Activated CD4-positive, alpha-beta memory T cell treated with anti-CD3 and anti-CD28 coated beads for 36 hours (primary cell): ENCODE data around the gene CACNA1C. TPM values are rescaled to one million over a fixed set of nuclear protein-coding genes. Genes with fewer than 3 reads are reported as not detected.
"Not testable (repeated sequence)": the region's sequence is repeated elsewhere in the genome, so short reads cannot be mapped to it uniquely, and the experiment has no call there.

ENCODE experiments used
- CTCF ChIA-PET: fragments of 350-600 bp; sonication (Branson Sonifier 250); formaldehyde crosslinking; loops from one replicate; lab custom pipeline; 2021; ENCODE audit warnings: antibody characterized with exemption, inconsistent platforms; lab: Charles Lee
- POLR2A ChIA-PET: fragments of 350-600 bp; sonication (Branson Sonifier 250); formaldehyde crosslinking; loops from one replicate; lab custom pipeline; 2021; ENCODE audit warnings: antibody characterized with exemption; lab: Charles Lee
- DNase-seq: peaks from one replicate; pipeline ENCODE4 v3.0.0-alpha.2; 2020
- H3K27ac Mint-ChIP-seq: one replicate; pipeline ENCODE4 v1.8.0; 2021; ENCODE audit warnings: mixed read lengths
- H3K27me3 Mint-ChIP-seq: one replicate; pipeline ENCODE4 v1.8.0; 2021; ENCODE audit warnings: mixed read lengths
- H3K36me3 Mint-ChIP-seq: one replicate; pipeline ENCODE4 v1.8.0; 2021; ENCODE audit warnings: mixed read lengths
- H3K4me1 Mint-ChIP-seq: one replicate; pipeline ENCODE4 v1.8.0; 2021; ENCODE audit warnings: low read depth, mixed read lengths
- H3K4me3 Mint-ChIP-seq: one replicate; pipeline ENCODE4 v1.8.0; 2021; ENCODE audit warnings: mild to moderate bottlenecking, mixed read lengths
- H3K9me3 Mint-ChIP-seq: one replicate; pipeline ENCODE4 v1.8.0; 2021; ENCODE audit warnings: mixed read lengths
- intact Hi-C: fragments of 100-400 bp; cut with micrococcal nuclease; formaldehyde crosslinking; loops from one replicate; pipeline ENCODE4 v1.15.1; 2023
- total RNA-seq, 2 experiments: library from RNA; stranded (reverse); gene quantifications; one replicate each; pipeline ENCODE4 v1.2.3, GENCODE V29; 2021

Gene CACNA1C
- total RNA-seq, 2 experiments from 2014 or later, result 0.07 to 0.12 TPM

DNA sequence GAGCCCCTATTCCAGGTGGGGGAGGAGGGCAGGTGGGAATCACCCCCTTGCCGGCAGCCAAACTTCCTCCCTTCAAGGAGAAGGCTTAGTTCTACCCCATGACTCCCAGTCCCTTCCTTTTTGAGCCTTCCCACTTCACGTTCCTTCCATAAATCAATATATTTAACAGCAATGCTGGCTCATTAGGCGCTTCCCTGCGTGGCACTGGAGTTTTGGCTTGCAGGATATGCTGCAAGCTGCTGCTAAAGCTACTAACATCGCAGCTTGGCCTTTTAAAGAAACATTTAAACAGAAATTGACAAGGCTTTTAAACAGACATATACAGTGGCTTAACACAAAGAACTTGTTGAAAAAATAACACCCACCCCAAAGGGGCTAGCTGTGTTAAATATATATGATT, 434.0 kb downstream of the CACNA1C start:
- Mint-ChIP-seq H3K9me3 (no peaks in the 10 kb centered on the region), H3K27ac (no peak overlapping the region), H3K4me1 (no peaks in the 10 kb centered on the region), H3K36me3 (no peaks in the 10 kb centered on the region), H3K4me3 (no peak overlapping the region), H3K27me3 (peaks cover 1% of the 10 kb centered on the region)
- intact Hi-C loops, result no loop called here
- POLR2A ChIA-PET, result no interaction called here
- CTCF ChIA-PET, result no interaction called here
- no peak for DNase-seq

DNA sequence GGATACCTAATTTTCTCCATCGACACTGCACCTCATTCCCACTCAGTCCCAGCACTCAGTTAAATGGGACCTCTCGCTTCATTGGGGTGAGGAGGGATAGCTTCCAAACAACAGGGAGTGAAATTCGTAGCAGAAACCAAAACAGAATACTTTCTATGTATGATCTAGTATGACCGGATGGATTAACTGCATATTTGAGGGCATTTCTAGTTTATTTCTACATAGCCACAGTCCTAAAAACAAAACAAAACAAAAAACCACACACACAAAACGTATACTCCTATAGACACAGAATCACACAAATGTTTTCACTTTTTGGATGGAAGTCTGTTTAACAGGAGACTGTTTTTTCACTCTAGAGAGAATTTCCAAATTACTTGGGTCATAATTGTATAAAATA, 434.5 kb downstream of the CACNA1C start:
- no peak overlapping the region for H3K27ac Mint-ChIP-seq
- DNase-seq, result no peak
- H3K36me3 Mint-ChIP-seq, result no peaks in the 10 kb centered on the region
- H3K27me3 Mint-ChIP-seq, result peaks cover 1% of the 10 kb centered on the region
- intact Hi-C loops, result no loop called here
- ChIA-PET CTCF (no interaction called here), POLR2A (no interaction called here)
- H3K4me3 Mint-ChIP-seq, result no peak overlapping the region
- no peaks in the 10 kb centered on the region for H3K9me3 Mint-ChIP-seq
- H3K4me1 Mint-ChIP-seq, result no peaks in the 10 kb centered on the region

DNA sequence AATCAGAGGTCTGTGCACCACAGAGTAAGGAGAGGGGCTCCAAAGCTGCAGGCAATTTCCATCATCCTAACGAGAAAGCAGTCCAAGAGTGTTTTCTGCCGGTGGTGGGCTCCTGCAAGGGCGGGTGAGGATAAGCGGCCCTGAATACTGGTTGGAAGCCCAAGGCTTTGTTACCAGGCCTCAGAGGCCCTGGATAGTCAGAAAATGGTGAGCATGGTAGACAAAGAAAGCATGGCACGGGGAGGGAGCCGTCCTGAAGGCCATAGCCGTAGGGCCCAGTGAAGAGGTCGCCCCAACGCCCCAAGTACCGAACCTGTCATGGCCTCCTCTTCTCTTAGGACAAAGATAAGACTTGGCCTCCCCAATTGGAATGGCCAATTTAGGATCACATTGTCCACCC, 435.3 kb downstream of the CACNA1C start:
- intact Hi-C loops, result no loop called here
- DNase-seq, result no peak
- no peaks in the 10 kb centered on the region for H3K4me1 Mint-ChIP-seq
- H3K4me3 Mint-ChIP-seq, result no peak overlapping the region
- H3K9me3 Mint-ChIP-seq, result no peaks in the 10 kb centered on the region
- ChIA-PET CTCF (no interaction called here), POLR2A (no interaction called here)
- H3K27me3 Mint-ChIP-seq, result peaks cover 4% of the 10 kb centered on the region
- H3K27ac Mint-ChIP-seq, result no peak overlapping the region
- H3K36me3 Mint-ChIP-seq, result no peaks in the 10 kb centered on the region

DNA sequence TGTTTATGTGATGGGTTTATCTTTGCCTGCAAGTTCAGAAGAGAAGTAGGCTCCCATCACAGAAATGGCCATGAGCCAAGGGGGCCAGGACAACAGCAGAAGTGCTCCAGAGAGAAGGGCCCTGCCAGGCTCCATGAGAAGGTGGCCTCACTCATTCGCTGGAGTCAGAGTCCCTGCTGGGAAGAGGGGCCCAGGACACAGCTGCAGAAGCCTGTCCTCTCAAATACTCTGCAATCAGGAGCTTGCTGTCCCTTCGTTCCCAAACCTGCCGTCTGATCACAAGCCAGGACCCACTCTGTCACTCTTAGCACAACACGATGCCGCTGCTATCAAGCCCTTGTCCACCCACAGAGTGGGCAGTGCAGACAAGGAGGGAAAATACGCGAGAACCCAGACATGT, 435.8 kb downstream of the CACNA1C start:
- POLR2A ChIA-PET, result no interaction called here
- Mint-ChIP-seq H3K27ac (no peak overlapping the region), H3K36me3 (no peaks in the 10 kb centered on the region), H3K27me3 (peaks cover 8% of the 10 kb centered on the region), H3K9me3 (no peaks in the 10 kb centered on the region), H3K4me3 (no peak overlapping the region), H3K4me1 (no peaks in the 10 kb centered on the region)
- CTCF ChIA-PET, result no interaction called here
- no peak for DNase-seq
- intact Hi-C loops, result no loop called here

DNA sequence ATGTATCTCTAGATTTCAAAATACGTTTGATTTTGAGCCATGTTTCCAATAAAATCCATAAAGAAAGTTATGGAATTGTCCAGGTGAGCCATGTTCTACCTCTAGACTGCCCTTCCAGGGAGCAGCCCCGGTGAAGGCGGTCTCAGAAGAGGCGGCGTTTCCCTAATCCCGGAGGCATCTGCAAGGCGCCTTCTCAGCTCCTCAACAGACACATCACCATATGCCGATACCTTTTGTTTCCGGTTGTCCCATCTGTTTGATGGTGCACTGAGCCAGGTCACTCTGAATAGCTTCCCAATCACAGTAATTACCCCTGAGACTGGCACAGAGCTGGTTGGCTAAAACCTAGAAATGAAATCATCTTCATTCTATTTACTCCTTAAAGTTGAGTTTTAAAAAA, 436.5 kb downstream of the CACNA1C start:
- Mint-ChIP-seq H3K36me3 (no peaks in the 10 kb centered on the region), H3K4me1 (no peaks in the 10 kb centered on the region)

DNA sequence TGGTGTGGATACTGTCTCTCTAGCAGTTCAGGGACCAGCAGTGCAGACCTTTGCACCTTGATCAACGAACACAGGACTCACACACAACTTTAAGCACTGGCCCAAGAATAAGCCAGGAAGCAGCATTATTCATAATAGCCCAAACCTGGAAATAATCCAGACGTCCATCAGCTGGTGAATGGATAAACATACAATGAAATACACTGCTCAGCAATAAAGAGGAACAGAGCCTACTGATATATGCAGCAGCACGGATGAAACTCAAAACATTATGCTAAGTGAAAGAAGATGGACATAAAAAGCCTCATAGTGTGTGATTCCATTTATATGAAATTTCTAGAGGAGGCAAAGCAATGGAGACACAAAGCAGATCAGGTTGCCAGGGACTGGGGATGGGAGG, 438.0 kb downstream of the CACNA1C start:
- no peaks in the 10 kb centered on the region for H3K36me3 Mint-ChIP-seq
- H3K4me3 Mint-ChIP-seq, result no peak overlapping the region
- H3K4me1 Mint-ChIP-seq, result no peaks in the 10 kb centered on the region
- H3K27me3 Mint-ChIP-seq, result peaks cover 16% of the 10 kb centered on the region
- DNase-seq, result no peak
- intact Hi-C loops, result no loop called here
- ChIA-PET CTCF (no interaction called here), POLR2A (no interaction called here)
- no peaks in the 10 kb centered on the region for H3K9me3 Mint-ChIP-seq
- no peak overlapping the region for H3K27ac Mint-ChIP-seq

More for the DNA sequence above, 436.5 kb downstream of the CACNA1C start:
- ChIA-PET POLR2A (no interaction called here), CTCF (no interaction called here)
- H3K27me3 Mint-ChIP-seq, result peaks cover 9% of the 10 kb centered on the region
- intact Hi-C loops, result no loop called here
- no peak overlapping the region for H3K27ac Mint-ChIP-seq
- no peaks in the 10 kb centered on the region for H3K9me3 Mint-ChIP-seq
- no peak overlapping the region for H3K4me3 Mint-ChIP-seq
- DNase-seq, result no peak

DNA sequence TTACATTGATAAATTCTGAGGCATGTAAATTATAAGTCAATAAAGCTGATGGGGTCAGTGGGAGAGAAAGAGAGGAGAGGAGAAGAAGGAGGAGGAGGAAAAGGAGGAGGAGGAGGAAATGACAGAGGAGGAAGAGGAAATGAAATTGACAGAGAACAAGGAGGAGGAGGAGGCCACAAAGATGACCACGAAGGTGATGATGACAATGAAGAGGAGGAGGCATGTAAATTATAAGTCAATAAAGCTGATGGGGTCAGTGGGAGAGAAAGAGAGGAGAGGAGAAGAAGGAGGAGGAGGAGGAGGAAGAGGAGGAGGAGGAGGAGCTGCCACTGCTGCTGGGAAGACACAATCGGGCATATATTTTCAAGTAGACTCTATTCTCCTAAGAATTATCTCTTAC, 438.6 kb downstream of the CACNA1C start:
- intact Hi-C loops, CTCF ChIA-PET, H3K36me3 Mint-ChIP-seq, H3K4me1 Mint-ChIP-seq, H3K4me3 Mint-ChIP-seq, H3K9me3 Mint-ChIP-seq, DNase-seq, H3K27ac Mint-ChIP-seq, POLR2A ChIA-PET: not testable (repeated sequence)
- peaks cover 17% of the 10 kb centered on the region for H3K27me3 Mint-ChIP-seq

DNA sequence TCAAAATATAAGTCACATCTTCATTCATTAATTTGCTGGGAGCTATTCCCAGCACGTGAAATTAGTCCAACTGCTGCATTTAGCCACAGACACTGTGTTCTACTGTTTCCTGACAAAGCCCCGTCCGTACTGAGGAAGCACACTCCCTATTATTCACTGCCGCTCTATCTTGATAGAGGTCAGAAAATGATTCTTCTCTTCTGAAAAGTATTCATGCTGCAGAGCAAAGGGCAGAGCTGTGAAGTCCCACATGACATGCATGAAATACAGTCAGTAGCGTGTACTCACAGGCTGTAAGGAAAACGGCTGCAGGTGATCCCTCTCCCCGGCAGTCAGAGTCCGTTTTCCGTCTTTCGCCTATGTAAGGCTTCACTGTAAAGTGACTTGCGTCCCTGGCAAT, 439.4 kb downstream of the CACNA1C start:
- Mint-ChIP-seq H3K36me3 (no peaks in the 10 kb centered on the region), H3K27ac (no peak overlapping the region), H3K4me1 (no peaks in the 10 kb centered on the region), H3K4me3 (no peak overlapping the region), H3K9me3 (no peaks in the 10 kb centered on the region), H3K27me3 (peaks cover 17% of the 10 kb centered on the region)
- ChIA-PET CTCF (no interaction called here), POLR2A (no interaction called here)
- DNase-seq, result no peak
- intact Hi-C loops, result no loop called here

DNA sequence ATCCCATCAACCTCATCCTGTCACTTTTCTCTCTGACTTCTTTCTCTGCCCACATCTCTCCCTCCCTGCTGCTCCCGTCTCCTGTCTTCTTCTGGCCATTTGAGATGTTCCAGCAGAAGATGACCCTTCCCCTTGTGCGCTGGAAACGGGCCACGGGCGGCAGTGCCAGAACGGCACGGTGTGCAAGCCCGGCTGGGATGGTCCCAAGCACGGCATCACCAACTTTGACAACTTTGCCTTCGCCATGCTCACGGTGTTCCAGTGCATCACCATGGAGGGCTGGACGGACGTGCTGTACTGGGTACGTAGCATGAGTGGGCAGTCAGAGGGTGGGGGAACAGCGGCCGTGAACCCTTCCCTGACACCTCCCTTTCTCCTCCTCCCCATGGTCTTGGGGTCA, 440.3 kb downstream of the CACNA1C start:
- Mint-ChIP-seq H3K4me1 (no peaks in the 10 kb centered on the region), H3K9me3 (no peaks in the 10 kb centered on the region), H3K36me3 (no peaks in the 10 kb centered on the region), H3K4me3 (no peak overlapping the region), H3K27me3 (peaks cover 17% of the 10 kb centered on the region), H3K27ac (no peak overlapping the region)
- no peak for DNase-seq
- POLR2A ChIA-PET, result no interaction called here
- CTCF ChIA-PET, result no interaction called here
- intact Hi-C loops, result no loop called here

DNA sequence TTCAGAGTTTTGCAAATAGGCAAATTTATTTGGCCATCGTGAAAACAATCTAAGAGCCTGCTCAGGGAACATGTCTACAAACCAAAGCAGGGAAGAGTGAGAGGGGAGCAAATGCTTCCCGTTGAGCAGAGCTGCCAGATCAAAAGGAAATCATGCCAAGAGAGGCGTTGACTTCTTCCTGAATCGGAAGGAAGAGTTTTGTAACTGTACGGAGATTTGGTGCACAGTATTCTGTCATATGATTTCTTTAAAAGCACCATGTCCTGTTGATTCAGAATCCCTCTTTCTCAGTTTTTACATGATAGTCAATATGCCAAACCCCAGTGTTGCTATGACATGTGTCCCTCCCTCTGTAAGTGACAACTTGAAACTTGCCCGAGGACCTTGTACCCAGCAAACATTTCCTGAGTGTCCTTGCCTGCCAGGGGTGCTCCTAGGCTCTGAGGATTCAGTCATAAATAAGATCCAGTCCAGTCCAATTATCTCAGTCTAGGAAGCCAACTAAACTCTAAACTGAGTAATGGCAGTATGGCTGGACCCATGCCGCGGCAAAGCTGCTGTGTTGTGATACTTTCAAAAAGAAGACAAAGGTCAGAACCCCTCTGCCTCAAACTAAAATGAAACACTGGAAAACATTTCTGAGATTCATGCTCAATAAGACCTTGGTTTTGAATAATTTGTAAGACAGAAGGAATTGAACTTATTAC, 441.9 kb downstream of the CACNA1C start:
- intact Hi-C loops, result no loop called here
- Mint-ChIP-seq H3K9me3 (no peaks in the 10 kb centered on the region), H3K27ac (no peak overlapping the region), H3K4me1 (no peaks in the 10 kb centered on the region), H3K27me3 (peaks cover 20% of the 10 kb centered on the region), H3K36me3 (no peaks in the 10 kb centered on the region), H3K4me3 (no peak overlapping the region)
- no peak for DNase-seq
- ChIA-PET CTCF (no interaction called here), POLR2A (no interaction called here)

DNA sequence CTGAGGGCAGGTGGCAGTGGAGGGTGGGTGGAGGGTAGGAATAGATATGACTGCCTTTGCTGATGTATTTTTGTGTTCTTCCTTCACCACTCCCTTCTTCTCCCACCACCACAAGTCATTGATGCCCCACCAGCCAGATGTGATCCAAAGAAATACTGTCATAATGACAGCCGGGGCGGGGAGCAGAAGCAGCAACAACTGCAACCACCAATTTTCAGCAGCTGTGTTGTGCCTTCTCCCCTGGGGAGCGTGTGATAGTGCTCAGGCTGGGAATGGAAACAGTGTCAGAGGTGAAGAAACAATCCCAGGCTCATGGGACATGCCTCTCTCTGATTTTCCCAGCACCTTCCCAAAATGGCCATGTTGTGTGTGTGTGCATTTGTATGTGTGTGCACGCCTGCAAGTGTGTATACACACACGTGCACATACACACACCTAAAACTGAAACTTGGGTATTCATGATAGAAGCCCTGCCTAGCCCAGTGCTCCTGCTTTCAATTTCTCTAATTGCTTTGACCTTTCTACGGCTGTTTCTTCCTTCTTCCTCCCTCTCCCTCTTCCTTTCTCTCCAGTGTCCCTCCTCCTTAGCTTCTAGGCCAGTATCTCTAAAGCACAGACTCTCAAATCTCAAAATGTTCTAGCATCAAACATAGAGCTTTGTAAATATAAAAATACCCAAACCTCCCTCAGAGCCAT, 442.8 kb downstream of the CACNA1C start:
- H3K36me3 Mint-ChIP-seq, result no peaks in the 10 kb centered on the region
- peaks cover 24% of the 10 kb centered on the region for H3K27me3 Mint-ChIP-seq
- H3K4me1 Mint-ChIP-seq, result no peaks in the 10 kb centered on the region
- no peak overlapping the region for H3K4me3 Mint-ChIP-seq
- no peaks in the 10 kb centered on the region for H3K9me3 Mint-ChIP-seq
- CTCF ChIA-PET, result no interaction called here
- no peak overlapping the region for H3K27ac Mint-ChIP-seq
- POLR2A ChIA-PET, result no interaction called here
- intact Hi-C loops, result no loop called here
- DNase-seq, result no peak

DNA sequence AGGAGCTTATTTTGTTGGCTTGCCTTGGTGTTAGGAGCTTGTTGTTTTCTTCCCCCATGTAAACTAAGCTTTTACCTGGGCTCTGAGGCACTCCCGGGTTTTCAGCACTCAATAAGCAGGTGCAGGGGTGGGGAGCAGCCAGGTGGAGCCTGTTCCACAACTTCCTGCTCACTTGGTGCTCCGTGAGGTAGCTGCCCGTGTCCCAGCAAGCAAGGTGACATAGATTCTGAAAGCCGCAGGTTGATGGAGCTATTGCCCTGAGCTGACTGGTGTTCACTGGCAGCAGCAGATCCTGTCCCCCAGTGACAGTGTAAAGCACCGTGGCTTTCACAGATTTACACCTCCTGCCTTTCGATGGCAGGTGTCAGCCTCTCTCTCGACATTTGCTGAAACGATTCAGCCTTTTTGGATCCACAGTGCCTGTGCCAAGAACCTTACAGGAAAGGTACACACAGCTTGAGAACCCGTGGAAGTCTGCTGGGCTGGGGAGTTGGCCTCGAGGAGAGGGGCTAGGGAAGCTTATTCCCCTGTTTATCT, 446.2 kb downstream of the CACNA1C start:
- peaks cover 31% of the 10 kb centered on the region for H3K27me3 Mint-ChIP-seq
- intact Hi-C loops, result no loop called here
- H3K4me3 Mint-ChIP-seq, result no peak overlapping the region
- H3K36me3 Mint-ChIP-seq, result no peaks in the 10 kb centered on the region
- no peak for DNase-seq
- H3K9me3 Mint-ChIP-seq, result no peaks in the 10 kb centered on the region
- CTCF ChIA-PET, result no interaction called here
- POLR2A ChIA-PET, result no interaction called here
- H3K27ac Mint-ChIP-seq, result no peak overlapping the region
- no peaks in the 10 kb centered on the region for H3K4me1 Mint-ChIP-seq
